ENCODE measurements around the gene EPO.
A peak's percentile ranks its signal among the peaks of the same experiment; 100 is the strongest.
"Not testable (repeated sequence)": the region's sequence is repeated elsewhere in the genome, so short reads cannot be mapped to it uniquely, and the experiment has no call there.

Gene EPO

GRCh38 chr7:100689230-100690135 lies 30.8 kb upstream of the EPO start:
- peaks cover 44% of the 10 kb centered on the region for H3K4me1 ChIP-seq (ENCODE audit: control insufficient read depth, insufficient read depth, low read length)
- H3K9ac ChIP-seq (ENCODE audit: low read length in 2 of 2), result peak overlapping the region in 1 of 2 donors; percentile 21
- H3K36me3 ChIP-seq (ENCODE audit: control insufficient read depth in 2 of 2, insufficient read depth in 2 of 2, low read length in 2 of 2), result peaks cover 26 to 34% of the 10 kb centered on the region in 2 donors

GRCh38 chr7:100691676-100692577 lies 28.3 kb upstream of the EPO start:
- Histone ChIP-seq H3K36me3 (ENCODE audit: control insufficient read depth in 2 of 2, insufficient read depth in 2 of 2, low read length in 2 of 2) (peaks cover 12% of the 10 kb centered on the region in 2 donors), H3K4me3 (ENCODE audit: low read length in 2 of 2) (peak overlapping the region; percentile 78 to 83), H3K27me3 (ENCODE audit: control insufficient read depth in 1 of 2, insufficient read depth in 2 of 2, low read length in 2 of 2) (no peaks in the 10 kb centered on the region), H3K27ac (ENCODE audit: low read length) (peak overlapping the region; percentile 41), H3K9me3 (ENCODE audit: control insufficient read depth in 2 of 2, low read length in 2 of 2) (no peaks in the 10 kb centered on the region), H3K4me1 (ENCODE audit: control insufficient read depth, insufficient read depth, low read length) (peaks cover 47% of the 10 kb centered on the region), H3K9ac (ENCODE audit: low read length in 2 of 2) (peak overlapping the region; percentile 38 to 42)

More at GRCh38 chr7:100689230-100690135, 30.8 kb upstream of the EPO start:
- Histone ChIP-seq H3K27me3 (ENCODE audit: control insufficient read depth in 1 of 2, insufficient read depth in 2 of 2, low read length in 2 of 2) (no peaks in the 10 kb centered on the region), H3K4me3 (ENCODE audit: low read length in 2 of 2) (no peak overlapping the region), H3K27ac (ENCODE audit: low read length) (no peak overlapping the region), H3K9me3 (ENCODE audit: control insufficient read depth in 2 of 2, low read length in 2 of 2) (no peaks in the 10 kb centered on the region)

- no peaks in the 10 kb centered on the region for H3K27me3 ChIP-seq (ENCODE audit: control insufficient read depth in 1 of 2, insufficient read depth in 2 of 2, low read length in 2 of 2)
- H3K9ac ChIP-seq (ENCODE audit: low read length in 2 of 2), result peak overlapping the region; percentile 62 to 80
- H3K27ac ChIP-seq (ENCODE audit: low read length), result no peak overlapping the region
Observed at GRCh38 chr7:100692578-100692961, 27.7 kb upstream of the EPO start.

GRCh38 chr7:100693312-100694097 lies 26.8 kb upstream of the EPO start:
- Histone ChIP-seq H3K9ac (ENCODE audit: low read length in 2 of 2) (peak overlapping the region; percentile 62 to 80), H3K4me1 (ENCODE audit: control insufficient read depth, insufficient read depth, low read length) (peaks cover 45% of the 10 kb centered on the region), H3K27me3 (ENCODE audit: control insufficient read depth in 1 of 2, insufficient read depth in 2 of 2, low read length in 2 of 2) (no peaks in the 10 kb centered on the region), H3K9me3 (ENCODE audit: control insufficient read depth in 2 of 2, low read length in 2 of 2) (no peaks in the 10 kb centered on the region), H3K36me3 (ENCODE audit: control insufficient read depth in 2 of 2, insufficient read depth in 2 of 2, low read length in 2 of 2) (peaks cover 3 to 6% of the 10 kb centered on the region in 2 donors), H3K4me3 (ENCODE audit: low read length in 2 of 2) (peak overlapping the region; percentile 78 to 83), H3K27ac (ENCODE audit: low read length) (peak overlapping the region; percentile 37)

More at GRCh38 chr7:100692578-100692961, 27.7 kb upstream of the EPO start:
- Histone ChIP-seq H3K36me3 (ENCODE audit: control insufficient read depth in 2 of 2, insufficient read depth in 2 of 2, low read length in 2 of 2) (peaks cover 7 to 11% of the 10 kb centered on the region in 2 donors), H3K4me1 (ENCODE audit: control insufficient read depth, insufficient read depth, low read length) (peaks cover 47% of the 10 kb centered on the region), H3K4me3 (ENCODE audit: low read length in 2 of 2) (peak overlapping the region; percentile 78 to 83), H3K9me3 (ENCODE audit: control insufficient read depth in 2 of 2, low read length in 2 of 2) (no peaks in the 10 kb centered on the region)

- Histone ChIP-seq H3K27me3 (ENCODE audit: control insufficient read depth in 1 of 2, insufficient read depth in 2 of 2, low read length in 2 of 2) (no peaks in the 10 kb centered on the region), H3K9ac (ENCODE audit: low read length in 2 of 2) (peak within 1 kb of the TSS; percentile 62 to 80), H3K4me1 (ENCODE audit: control insufficient read depth, insufficient read depth, low read length) (peaks cover 41% of the 10 kb centered on the region), H3K4me3 (ENCODE audit: low read length in 2 of 2) (peak within 1 kb of the TSS; percentile 78 to 83), H3K27ac (ENCODE audit: low read length) (peak within 1 kb of the TSS; percentile 37), H3K36me3 (ENCODE audit: control insufficient read depth in 2 of 2, insufficient read depth in 2 of 2, low read length in 2 of 2) (peaks cover 0 to 3% of the 10 kb centered on the region in 2 donors), H3K9me3 (ENCODE audit: control insufficient read depth in 2 of 2, low read length in 2 of 2) (no peaks in the 10 kb centered on the region)
Observed at GRCh38 chr7:100694098-100694745, 26.0 kb upstream of the EPO start, which contains the start of gene GIGYF1. Gene GIGYF1, minus strand, starts transcription at chr7:100694250. Its CDS starts 6,012 bp downstream, at chr7:100688238.

- H3K9ac ChIP-seq (ENCODE audit: low read length in 2 of 2), result no peak overlapping the region
- H3K9me3 ChIP-seq (ENCODE audit: control insufficient read depth in 2 of 2, low read length in 2 of 2), result no peaks in the 10 kb centered on the region
- no peak overlapping the region for H3K27ac ChIP-seq (ENCODE audit: low read length)
- H3K27me3 ChIP-seq (ENCODE audit: control insufficient read depth in 1 of 2, insufficient read depth in 2 of 2, low read length in 2 of 2), result peaks cover 0 to 2% of the 10 kb centered on the region in 2 donors
- H3K4me3 ChIP-seq (ENCODE audit: low read length in 2 of 2), result no peak overlapping the region
- H3K4me1 ChIP-seq (ENCODE audit: control insufficient read depth, insufficient read depth, low read length), result peaks cover 25% of the 10 kb centered on the region
- no peaks in the 10 kb centered on the region for H3K36me3 ChIP-seq (ENCODE audit: control insufficient read depth in 2 of 2, insufficient read depth in 2 of 2, low read length in 2 of 2)
Observed at GRCh38 chr7:100696123-100696521, 24.1 kb upstream of the EPO start.

GRCh38 chr7:100699018-100699417 lies 21.2 kb upstream of the EPO start:
- H3K36me3 ChIP-seq (ENCODE audit: control insufficient read depth in 2 of 2, insufficient read depth in 2 of 2, low read length in 2 of 2), result no peaks in the 10 kb centered on the region
- H3K9ac ChIP-seq (ENCODE audit: low read length in 2 of 2), result no peak overlapping the region
- H3K4me1 ChIP-seq (ENCODE audit: control insufficient read depth, insufficient read depth, low read length), result peaks cover 3% of the 10 kb centered on the region
- no peak overlapping the region for H3K4me3 ChIP-seq (ENCODE audit: low read length in 2 of 2)
- peaks cover 0 to 2% of the 10 kb centered on the region in 2 donors for H3K27me3 ChIP-seq (ENCODE audit: control insufficient read depth in 1 of 2, insufficient read depth in 2 of 2, low read length in 2 of 2)
- H3K27ac ChIP-seq (ENCODE audit: low read length), result no peak overlapping the region
- no peaks in the 10 kb centered on the region for H3K9me3 ChIP-seq (ENCODE audit: control insufficient read depth in 2 of 2, low read length in 2 of 2)

- not testable (repeated sequence) for H3K4me3 ChIP-seq (ENCODE audit: low read length in 2 of 2)
Observed at GRCh38 chr7:100701089-100701488, 19.2 kb upstream of the EPO start.

GRCh38 chr7:100705320-100705752 lies 14.9 kb upstream of the EPO start:
- Histone ChIP-seq H3K27me3 (ENCODE audit: control insufficient read depth in 1 of 2, insufficient read depth in 2 of 2, low read length in 2 of 2) (no peaks in the 10 kb centered on the region), H3K27ac (ENCODE audit: low read length) (peak overlapping the region; percentile 91), H3K9ac (ENCODE audit: low read length in 2 of 2) (peak overlapping the region; percentile 93 to 94), H3K4me1 (ENCODE audit: control insufficient read depth, insufficient read depth, low read length) (peaks cover 21% of the 10 kb centered on the region), H3K4me3 (ENCODE audit: low read length in 2 of 2) (peak overlapping the region; percentile 92 to 95), H3K36me3 (ENCODE audit: control insufficient read depth in 2 of 2, insufficient read depth in 2 of 2, low read length in 2 of 2) (no peaks in the 10 kb centered on the region), H3K9me3 (ENCODE audit: control insufficient read depth in 2 of 2, low read length in 2 of 2) (no peaks in the 10 kb centered on the region)

More at GRCh38 chr7:100701089-100701488, 19.2 kb upstream of the EPO start:
- not testable (repeated sequence) for H3K4me1 ChIP-seq (ENCODE audit: control insufficient read depth, insufficient read depth, low read length); H3K9me3 ChIP-seq (ENCODE audit: control insufficient read depth in 2 of 2, low read length in 2 of 2); H3K9ac ChIP-seq (ENCODE audit: low read length in 2 of 2); H3K36me3 ChIP-seq (ENCODE audit: control insufficient read depth in 2 of 2, insufficient read depth in 2 of 2, low read length in 2 of 2); H3K27ac ChIP-seq (ENCODE audit: low read length); H3K27me3 ChIP-seq (ENCODE audit: control insufficient read depth in 1 of 2, insufficient read depth in 2 of 2, low read length in 2 of 2)

Measured in stomach smooth muscle (tissue), 2 donors.